GM21825 (cell line): ENCODE data around the gene PAGR1.
"Not testable (repeated sequence)": the region's sequence is repeated elsewhere in the genome, so short reads cannot be mapped to it uniquely, and the experiment has no call there.

ENCODE experiments used
- ATAC-seq: cut with Tn5 transposase; IDR thresholded peaks from one replicate; pipeline ENCODE4 v1.9.1; 2021; ENCODE audit warnings: mild to moderate bottlenecking, moderate library complexity; ENCODE audit not compliant: unreplicated experiment

PAGR1 gene

DNA sequence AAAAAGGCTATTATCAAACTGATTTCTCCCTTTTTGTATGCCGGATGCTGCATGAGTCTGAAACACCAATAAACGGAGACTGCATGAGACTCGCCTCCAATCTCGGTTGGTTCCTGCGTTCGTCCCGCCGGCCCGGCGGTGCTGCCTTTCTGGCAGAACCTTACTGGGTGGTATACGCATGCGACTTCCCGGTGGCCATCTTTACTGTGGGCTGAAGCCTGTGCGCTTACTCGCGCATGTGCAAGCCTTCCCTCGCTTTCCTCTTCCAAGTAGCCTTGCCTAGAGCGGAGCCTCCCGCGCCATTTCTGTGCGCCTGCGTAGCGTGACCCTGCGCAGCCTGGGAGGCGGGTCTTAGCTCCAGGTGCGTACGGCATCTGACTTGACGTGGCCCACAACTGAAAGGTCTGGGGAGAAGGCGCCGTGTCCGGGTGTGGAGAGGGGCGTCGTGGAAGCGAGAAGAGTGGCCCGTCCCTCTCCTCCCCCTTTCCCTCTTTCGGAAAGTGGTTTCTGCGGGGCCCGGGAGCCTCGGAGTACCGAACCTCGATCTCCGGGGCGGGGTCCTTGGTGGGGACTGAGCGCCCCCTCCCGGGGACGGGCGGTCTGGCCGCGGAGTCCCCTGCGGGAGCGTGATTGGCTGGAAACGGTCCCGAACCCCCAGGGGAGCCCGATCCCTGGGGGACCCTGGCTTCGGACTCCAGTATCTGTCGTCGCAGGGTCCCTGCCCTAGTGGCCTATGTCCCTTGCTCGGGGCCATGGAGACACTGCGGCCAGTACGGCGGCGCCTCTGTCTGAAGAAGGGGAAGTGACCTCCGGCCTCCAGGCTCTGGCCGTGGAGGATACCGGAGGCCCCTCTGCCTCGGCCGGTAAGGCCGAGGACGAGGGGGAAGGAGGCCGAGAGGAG, at the start of gene PAGR1:
Gene PAGR1, plus strand, starts transcription at position 360 of the 901 bp plus-strand sequence. Its CDS starts 374 bp downstream, at position 734.
- ATAC-seq, result peak; percentile 46

DNA sequence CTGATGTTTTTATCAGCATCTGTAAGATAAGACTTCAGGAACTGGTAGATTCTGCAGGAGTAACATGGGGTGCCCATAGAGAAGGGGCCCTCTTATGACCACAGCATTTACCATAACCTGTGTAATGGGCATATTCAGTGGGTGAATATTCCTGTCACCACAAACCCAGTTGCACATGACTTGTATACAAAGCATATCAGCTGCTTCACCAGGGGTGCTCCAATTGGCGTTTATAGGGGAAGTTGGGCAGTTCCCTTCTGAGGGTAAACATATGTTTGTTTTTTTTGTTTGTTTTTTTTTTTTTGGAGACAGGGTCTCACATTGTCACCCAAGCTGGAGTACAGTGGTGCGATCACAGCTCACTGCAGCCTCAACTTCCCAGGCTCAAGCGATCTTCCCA, 49.4 kb upstream of the PAGR1 start:
- ATAC-seq, result no peak

DNA sequence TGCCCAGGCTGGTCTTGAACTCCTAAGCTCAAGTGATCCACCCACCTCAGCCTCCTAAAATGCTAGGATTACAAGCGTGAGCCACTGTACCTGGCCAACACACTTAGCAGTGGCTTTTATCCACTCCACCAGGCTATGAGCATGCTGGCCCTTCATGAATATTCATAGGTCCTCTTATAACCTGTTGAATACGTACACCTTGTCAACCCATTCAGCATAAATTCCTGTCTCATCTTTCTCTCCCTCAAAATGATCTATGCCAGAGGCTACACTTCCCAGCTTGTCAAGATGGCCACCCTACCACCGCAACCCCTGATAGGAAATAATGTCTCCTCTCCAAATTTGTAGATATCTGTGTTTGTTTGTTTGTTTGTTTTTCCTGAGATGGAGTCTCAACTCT, 48.9 kb upstream of the PAGR1 start:
- ATAC-seq, result no peak

DNA sequence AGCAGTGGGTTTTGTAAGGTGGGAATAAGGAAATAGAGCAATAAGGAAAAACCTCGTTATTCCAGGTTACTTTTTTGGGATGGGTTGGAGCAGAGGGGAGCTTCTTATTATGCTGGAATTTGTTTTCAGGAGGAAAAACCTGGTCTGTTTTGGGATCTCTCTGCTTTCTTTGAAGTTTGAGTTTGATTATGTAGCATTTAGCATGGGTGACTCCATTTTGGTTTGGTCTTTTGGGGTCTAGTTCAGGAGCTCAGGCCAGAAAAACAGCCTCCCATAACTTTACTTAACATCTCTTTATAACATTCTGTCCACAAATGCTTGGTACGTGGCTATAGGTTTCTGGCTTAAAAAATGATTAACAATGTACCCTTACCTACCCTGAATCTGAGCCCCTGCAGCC, 46.4 kb upstream of the PAGR1 start:
- ATAC-seq, result no peak

DNA sequence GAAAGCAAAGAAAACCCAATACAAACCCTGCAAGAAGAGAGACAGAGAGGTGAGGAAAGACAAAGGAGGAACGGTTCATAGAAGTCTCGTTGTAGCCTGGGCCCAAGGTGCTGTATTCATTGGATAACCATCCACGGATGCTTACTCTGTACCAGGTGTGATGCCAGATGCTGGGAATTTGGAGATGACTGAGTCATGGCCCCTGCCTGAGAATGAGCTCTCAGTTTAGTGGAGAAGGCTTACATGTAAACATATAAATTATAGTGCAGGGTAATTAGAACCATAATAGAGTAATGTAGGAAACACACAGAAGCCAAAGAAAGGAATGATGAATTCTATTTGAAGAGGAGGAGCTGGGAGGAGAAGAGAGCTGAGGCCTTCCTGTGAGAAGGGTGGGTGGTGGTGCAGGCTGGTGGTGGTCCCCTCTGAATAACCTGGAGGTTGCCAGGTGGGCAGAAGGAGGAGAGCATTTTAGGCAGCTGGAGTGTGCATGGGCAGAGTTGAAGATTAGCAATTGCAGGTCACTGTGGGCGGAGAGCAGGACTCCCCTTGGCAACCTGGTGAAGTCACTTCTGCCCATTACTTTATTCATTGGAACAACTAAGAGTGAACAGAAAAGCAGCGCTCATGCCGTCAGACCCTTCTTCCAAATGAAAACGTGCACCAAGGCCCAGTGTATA, 45.6 kb upstream of the PAGR1 start:
- ATAC-seq, result no peak

DNA sequence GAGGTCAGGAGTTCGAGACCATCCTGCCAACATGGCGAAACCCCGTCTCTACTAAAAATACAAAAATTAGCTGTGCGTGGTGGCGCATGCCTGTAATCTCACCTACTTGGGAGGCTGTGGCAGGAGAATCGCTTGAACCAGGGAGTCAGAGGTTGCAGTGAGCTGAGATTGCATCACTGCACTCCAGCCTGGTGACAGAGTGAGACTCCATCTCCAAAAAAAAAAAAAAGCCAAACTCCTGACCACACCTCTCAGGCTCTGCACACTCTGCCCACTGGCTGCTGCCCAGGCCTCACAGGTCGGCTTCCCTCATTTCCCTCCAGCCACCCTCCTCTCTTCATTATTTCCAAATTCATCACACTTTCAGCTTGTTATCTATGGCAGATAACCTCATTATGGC, 43.6 kb upstream of the PAGR1 start:
- not testable (repeated sequence) for ATAC-seq

DNA sequence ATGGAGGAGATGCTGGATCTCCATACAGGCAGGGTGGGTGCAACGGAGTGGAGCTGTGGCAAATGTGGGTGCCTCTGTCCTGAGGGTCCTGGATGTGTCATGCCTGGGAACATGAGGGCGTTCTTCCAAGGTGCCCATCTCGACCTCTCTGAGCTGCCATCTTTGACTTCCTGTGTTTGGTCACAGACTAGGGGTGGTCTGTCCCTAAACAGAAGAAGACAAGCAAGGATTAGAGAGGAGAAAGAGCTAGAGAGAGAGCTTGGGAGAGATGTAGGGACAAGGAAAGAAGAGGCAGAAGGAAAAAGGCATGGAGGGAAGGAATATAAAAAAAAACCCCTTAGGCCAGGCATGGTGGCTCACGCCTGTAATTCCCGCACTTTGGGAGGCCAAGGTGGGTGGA, 41.2 kb upstream of the PAGR1 start:
- ATAC-seq, result no peak

DNA sequence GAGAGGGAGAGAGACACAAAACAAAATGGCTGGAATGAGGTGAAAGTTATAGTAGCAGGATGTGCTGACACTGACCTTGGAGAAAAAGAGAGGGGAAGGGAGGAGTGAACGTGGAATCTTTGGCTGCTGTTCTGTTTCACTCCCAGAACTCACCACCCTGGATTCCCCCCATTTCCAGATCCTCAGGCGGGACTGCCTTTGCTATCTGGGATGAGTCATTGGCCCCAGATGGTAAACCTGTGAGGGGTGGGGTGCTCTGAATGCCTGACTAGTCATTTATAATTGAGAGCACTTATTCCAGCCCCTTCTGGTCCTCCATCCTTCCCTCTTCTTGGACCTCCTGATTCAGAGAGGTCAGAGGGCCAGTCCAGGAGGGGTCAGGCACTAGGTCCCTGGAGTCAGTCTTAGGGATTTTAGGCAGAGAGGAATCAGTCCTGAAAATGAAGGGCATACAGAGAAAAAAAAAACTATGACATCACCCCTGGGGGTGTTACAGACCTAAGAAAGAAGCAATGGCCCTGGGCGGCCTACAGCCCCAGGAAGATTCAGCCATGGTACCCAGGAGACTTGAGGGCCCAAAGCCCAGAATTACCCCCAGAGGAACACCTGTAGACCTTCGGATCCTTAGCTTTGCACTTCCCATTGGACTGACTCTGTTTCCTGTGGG, 40.1 kb upstream of the PAGR1 start:
- ATAC-seq, result no peak

DNA sequence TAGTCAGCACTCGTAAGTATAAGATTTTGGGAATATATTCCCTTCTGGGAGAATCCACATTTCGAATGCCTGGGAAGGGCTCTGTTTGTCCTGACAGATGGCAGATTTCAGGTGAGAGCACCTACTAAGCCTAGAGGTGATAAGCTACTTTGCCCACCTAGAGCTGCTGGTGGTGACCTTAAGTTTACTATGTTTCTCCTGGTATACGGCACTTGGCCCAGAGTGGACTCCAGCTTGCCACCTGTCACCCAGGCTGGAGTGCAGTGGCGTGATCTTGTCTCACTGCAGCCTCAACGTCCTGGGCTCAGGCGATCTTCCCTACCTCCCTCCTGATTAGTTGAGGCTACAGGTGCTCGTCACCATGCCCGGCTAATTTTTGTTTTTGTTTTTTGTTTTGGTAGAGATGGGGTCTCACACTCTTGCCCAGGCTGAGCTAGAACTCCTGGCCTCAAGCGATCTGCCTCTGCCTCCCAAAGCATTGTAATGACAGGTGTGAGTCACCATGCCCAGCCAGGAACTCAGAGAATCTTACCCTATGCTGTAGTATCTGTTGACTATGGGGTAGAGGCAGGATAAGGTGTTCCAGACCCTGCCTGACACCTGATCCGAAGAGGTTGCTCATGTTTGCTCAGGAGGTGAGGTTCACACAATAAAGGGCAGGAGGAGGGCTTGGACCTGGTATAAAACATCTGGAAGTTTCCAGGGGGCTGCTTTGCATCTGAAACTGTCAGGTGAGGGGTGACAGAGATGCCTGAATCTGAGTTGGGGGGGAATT, 38.2 kb upstream of the PAGR1 start, which contains the start of gene ZG16:
Gene ZG16, plus strand, starts transcription at position 681 of the 775 bp plus-strand sequence. CDS start 1,011 bp downstream, outside the sequence.
- ATAC-seq, result no peak

DNA sequence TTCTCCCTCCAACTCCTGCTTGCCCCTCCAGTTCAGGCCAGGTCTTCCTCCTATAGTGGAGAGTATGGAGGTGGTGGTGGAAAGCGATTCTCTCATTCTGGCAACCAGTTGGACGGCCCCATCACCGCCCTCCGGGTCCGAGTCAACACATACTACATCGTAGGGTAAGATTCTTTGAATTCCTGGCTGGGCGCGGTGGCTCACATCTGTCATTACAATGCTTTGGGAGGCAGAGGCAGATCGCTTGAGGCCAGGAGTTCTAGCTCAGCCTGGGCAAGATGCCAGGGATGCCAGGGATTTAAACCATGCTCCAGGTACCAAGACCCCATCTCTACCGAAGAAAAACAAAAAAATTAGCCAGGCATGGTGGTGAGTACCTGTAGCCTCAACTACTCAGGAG, 36.5 kb upstream of the PAGR1 start:
- no peak for ATAC-seq

DNA sequence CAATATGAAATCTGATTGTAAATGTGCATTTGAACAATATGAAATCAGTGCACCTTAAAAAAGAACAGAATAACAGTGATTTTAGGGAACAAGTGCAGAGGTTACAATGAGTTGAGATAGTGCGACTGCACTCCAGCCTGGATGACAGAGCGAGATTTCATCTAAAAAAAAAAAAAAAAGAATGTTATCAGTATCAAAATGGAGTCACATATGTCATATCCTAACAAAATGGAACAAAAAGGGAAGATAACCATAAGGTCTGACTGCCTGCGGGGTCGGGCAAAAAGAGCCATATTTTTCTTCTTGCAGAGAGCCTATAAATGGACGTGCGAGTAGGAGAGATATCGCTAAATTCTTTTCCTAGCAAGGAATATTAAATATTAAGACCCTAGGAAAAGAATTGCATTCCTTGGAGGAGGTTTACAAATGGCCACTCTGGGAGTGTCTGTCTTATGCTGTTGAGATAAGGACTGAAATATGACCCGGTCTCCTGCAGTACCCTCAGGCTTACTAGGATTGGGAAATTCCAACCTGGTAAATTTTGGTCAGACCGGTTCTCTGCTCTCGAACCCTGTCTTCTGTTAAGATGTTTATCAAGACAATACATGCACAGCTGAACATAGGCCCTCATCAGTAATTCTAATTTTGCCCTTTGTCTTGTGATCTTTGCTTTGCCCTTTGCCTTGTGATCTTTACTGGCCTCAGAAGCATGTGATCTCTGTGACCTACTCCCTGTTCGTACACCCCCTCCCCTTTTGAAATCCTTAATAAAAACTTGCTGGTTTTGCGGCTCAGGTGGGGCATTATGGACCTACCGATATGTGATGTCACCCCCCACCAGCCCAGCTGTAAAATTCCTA, 32.6 kb upstream of the PAGR1 start:
- ATAC-seq, result not testable (repeated sequence)

DNA sequence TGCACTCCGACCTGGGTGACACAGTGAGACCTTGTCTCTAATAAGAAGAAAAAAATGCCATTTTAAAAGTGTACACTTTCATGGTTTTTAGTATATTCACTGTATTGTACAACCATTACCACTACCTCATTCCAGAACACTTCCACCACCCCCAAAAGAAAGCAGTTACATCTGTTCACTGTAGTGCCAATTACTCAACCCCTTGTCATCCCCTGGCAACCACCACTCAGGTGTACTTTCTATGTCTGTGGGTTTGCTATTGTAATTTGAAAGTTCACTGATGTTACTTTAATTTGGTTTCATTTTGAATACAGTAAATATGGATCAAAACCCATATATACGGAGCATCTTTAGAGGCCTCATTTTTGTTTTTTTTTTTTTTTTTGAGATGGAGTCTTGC, 31.8 kb upstream of the PAGR1 start:
- ATAC-seq, result no peak

DNA sequence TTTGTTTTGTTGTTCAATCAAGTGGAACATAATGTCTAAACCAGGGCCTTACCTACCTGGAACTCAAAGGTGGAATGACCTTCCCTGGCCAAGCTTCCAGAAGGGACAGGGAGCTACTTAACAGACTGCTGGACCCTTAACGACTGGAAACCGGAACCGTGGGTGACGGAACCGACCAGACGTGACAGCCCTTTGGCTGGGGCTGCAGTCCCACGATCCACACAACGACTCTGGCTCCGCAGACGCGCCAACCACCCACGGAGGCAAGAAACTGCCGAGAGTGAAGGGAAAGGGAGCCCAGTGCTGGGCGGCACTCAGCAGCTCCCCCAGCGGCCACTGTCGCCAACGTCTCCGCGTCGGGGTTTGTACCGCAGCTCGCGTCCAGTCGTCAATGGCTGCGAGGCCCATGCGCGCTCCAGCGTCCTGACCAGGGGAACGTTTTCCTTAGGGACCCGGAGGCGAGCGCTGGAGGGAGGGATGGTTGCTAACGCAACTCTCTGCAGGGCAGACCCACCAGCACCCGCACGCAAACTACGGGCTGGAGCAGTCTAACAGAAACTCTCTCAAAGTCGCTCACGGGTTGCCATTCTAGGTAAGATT, 31.0 kb upstream of the PAGR1 start:
- no peak for ATAC-seq

DNA sequence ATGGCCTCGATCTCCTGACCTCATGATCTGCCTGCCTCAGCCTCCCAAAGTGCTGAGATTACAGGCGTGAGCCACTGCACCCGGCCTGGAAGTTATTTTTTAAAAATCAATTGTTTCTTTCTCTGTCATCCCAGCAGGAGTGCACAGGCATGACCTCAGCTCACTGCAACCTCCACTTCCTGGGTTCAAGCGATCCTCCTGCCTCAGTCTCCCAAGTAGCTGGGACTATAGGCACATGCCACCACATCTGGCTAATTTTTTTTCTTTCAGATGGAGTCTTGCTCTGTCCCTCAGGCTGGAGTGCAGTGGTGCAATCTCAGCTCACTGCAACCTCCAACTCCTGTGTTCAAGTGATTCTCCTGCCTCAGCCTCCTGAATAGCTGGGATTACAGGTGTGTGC, 28.8 kb upstream of the PAGR1 start:
- not testable (repeated sequence) for ATAC-seq

DNA sequence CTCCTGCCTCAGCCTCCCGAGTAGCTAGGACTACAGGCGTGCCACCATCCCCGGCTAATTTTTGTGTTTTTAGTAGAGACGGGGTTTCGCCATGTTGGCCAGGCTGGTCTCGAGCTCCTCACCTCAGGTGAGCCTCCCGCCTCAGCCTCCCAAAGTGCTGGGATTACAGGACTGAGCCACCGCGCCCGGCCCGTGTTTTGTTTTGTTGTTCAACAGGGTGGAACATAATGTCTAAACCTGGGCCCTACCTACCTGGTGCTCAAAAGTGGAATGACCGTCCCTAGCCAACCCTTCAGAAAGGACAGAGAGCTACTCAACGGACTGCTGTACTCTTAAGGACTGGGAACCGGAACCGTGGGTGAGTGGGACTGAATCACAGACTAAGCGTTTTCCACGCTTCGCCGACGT, 26.2 kb upstream of the PAGR1 start:
- no peak for ATAC-seq

DNA sequence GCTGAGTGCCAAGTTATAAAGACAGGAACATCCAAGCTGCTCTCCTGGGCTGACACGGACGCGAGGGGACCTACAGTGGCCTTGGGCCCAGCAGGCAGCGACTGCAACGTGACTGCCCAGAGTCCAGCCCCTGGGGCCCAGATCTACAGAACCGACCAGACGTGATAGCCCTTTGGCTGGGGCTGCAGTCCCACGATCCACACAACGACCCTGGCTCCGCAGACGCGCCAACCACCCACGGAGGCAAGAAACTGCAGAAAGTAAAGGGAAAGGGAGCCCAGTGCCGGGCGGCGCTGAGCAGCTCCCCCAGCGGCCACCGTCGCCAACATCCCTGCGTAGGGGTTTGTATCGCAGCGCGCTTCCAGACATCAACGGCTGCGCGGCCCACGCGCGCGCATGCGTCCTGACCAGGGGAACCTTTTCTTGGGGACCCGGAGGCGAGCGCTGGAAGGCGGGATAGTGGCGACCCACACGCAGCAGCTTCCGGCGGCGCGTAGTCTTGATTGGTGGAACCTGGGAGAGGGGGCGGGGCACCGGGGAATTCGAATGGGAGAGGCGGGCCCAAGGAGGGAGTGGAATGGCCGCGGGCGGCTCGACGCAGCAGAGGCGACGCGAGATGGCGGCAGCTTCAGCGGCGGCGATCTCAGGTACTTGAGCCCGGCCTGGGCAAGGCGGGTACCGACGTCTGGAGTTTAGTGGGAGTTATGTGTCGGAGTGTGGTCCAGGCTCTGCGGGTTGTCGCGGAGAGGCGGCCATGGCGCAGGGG, 25.6 kb upstream of the PAGR1 start, which contains the start of gene KIF22:
Gene KIF22, plus strand, starts transcription at position 569 of the 766 bp plus-strand sequence. Its CDS starts 9 bp downstream, at position 578.
- peak; percentile 89 for ATAC-seq

DNA sequence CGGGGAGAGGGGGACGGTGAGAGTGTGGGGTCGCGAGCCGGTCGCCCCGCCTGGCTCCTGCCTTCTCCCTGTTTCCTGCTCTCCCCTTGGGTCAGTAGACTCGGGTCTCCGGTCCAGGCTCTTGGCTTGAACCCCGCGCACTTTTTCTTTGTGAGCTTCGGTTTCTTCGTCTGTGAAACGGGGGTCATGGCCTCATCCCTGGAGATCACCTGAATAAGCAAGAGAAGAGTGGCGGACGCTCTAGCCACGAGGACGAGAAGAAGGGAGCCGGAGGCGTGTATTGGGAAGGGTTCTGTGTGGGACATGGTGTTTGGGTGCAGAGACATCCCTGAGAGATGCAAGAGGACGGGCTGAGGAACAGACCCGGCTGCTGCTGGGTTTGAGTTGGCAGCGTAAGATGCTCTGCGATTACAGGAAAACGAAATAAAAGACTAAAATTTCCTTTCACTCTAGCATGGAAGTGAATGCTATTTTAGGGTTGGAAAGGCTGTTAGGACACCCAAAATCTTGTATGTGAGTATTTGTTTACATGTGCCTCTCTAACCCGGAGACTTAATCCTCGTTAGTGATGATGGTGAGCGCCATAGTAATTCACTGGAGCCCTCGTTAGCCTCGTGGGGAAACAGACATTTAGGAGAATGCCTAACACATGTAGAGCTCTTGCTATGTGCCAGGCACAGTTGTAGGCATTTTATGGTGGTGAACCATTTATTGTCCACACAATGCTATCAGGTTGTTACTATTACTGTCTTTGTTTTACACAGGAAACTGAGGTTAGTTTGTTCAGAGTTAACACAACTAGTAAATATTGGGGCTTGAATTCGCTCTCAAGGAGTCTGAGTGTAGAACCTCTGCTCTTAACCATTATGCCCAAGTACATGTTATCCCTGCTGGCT, 24.8 kb upstream of the PAGR1 start:
- no peak for ATAC-seq
